HEK293 (cell line): ENCODE results near the gene HOXC11.

Experiments used
- CTCF ChIP-seq: fragments of 450-650 bp; formaldehyde crosslinking; IDR thresholded peaks from 2 replicates; pipeline ENCODE4 v1.5.1; 2016; ENCODE audit warnings: missing biosample characterization, missing genetic modification characterization
- ZNF112 ChIP-seq: fragments of 450-650 bp; formaldehyde crosslinking; IDR thresholded peaks from 2 replicates; pipeline ENCODE4 v1.5.0; 2017; ENCODE audit warnings: missing biosample characterization, missing genetic modification characterization
- ZNF362 ChIP-seq: fragments of 450-650 bp; formaldehyde crosslinking; IDR thresholded peaks from 2 replicates; pipeline ENCODE4 v1.5.1; 2016; ENCODE audit warnings: missing biosample characterization, missing genetic modification characterization

GRCh38 chr12:54024581-54025305, 51.8 kb downstream of the HOXC11 start:
- TF ChIP-seq CTCF (no peak), ZNF112 (tag by site-specific recombination) (no peak), ZNF362 (tag by site-specific recombination) (no peak)
